PC-9 (cell line): Measurements from ENCODE around the gene CBX7. TPM values are rescaled to one million over a fixed set of nuclear protein-coding genes. Genes with fewer than 3 reads are reported as not detected.

ENCODE experiments used
- BruUV-seq: library from RNA; stranded (reverse); fragments of 400-500 nt; replicated peaks from 2 replicates; lab custom pipeline; 2021; lab: Mats Ljungman, UMichigan
- CTCF ChIA-PET: fragments of 300-600 bp; sonication (Branson Sonifier 250); formaldehyde crosslinking; loops from one replicate; lab custom pipeline; 2022; ENCODE audit warnings: antibody characterized with exemption; lab: Charles Lee
- POLR2A ChIA-PET: fragments of 300-600 bp; sonication (Branson Sonifier 250); formaldehyde crosslinking; loops from one replicate; lab custom pipeline; 2022; ENCODE audit warnings: antibody characterized with exemption; ENCODE audit not compliant: unreplicated experiment; lab: Charles Lee
- DNase-seq, 2 experiments: peaks; one replicate each; pipeline versions ENCODE4 v3.0.0 to v3.0.0-alpha.2; 2015 to 2022; ENCODE audit warnings: mixed read lengths in 1 of 2
- H2AFZ ChIP-seq: fragments of 200-600 bp; sonication (generic); 2 replicates; pipeline ENCODE4 v1.8.1; 2017; ENCODE audit warnings: antibody characterized with exemption
- H3F3A ChIP-seq: fragments of 200-600 bp; sonication (generic); 2 replicates; pipeline ENCODE4 v1.8.1; 2017; ENCODE audit warnings: antibody characterized with exemption, mild to moderate bottlenecking, low read depth; ENCODE audit not compliant: insufficient read depth
- H3K27ac ChIP-seq: fragments of 200-600 bp; sonication (generic); 2 replicates; pipeline ENCODE4 v1.6.1; 2016; ENCODE audit warnings: mixed run types
- H3K27me3 ChIP-seq: fragments of 200-600 bp; sonication (generic); 2 replicates; pipeline ENCODE4 v1.6.1; 2016; ENCODE audit warnings: low read depth, mixed run types; ENCODE audit not compliant: insufficient read depth
- H3K36me3 ChIP-seq: fragments of 200-600 bp; sonication (generic); 2 replicates; pipeline ENCODE4 v1.6.1; 2016; ENCODE audit warnings: low read depth, mixed run types
- H3K4me1 ChIP-seq: fragments of 200-600 bp; sonication (generic); replicated peaks from 2 replicates; pipeline ENCODE4 v1.6.1; 2016; ENCODE audit warnings: mixed run types; ENCODE audit not compliant: insufficient read depth
- H3K4me2 ChIP-seq: fragments of 200-600 bp; sonication (generic); 2 replicates; pipeline ENCODE4 v1.6.1; 2017; ENCODE audit warnings: mixed run types
- H3K4me3 ChIP-seq: fragments of 200-600 bp; sonication (generic); 2 replicates; pipeline ENCODE4 v1.6.1; 2016; ENCODE audit warnings: mixed run types
- H3K79me2 ChIP-seq: fragments of 200-600 bp; sonication (generic); 2 replicates; pipeline ENCODE4 v1.6.1; 2017; ENCODE audit warnings: low read depth, mixed run types
- H3K9me2 ChIP-seq: fragments of 200-600 bp; sonication (generic); 2 replicates; pipeline ENCODE4 v1.8.1; 2017; ENCODE audit warnings: mild to moderate bottlenecking; ENCODE audit not compliant: insufficient read depth
- H3K9me3 ChIP-seq: fragments of 200-600 bp; sonication (generic); 2 replicates; pipeline ENCODE4 v1.8.1; 2016; ENCODE audit warnings: low read depth; ENCODE audit not compliant: insufficient read depth
- H4K20me1 ChIP-seq: fragments of 200-600 bp; sonication (generic); 2 replicates; pipeline ENCODE4 v1.8.1; 2017; ENCODE audit not compliant: insufficient read depth
- CTCF ChIP-seq: fragments of 200-600 bp; sonication (generic); conservative IDR thresholded peaks from 2 replicates; pipeline ENCODE4 v1.6.1; 2017; ENCODE audit warnings: mixed run types, antibody characterized with exemption, mild to moderate bottlenecking, moderate library complexity
- EZH2 ChIP-seq: fragments of 200-600 bp; sonication (generic); IDR thresholded peaks from 2 replicates; pipeline ENCODE4 v1.8.0; 2017; ENCODE audit warnings: antibody characterized with exemption, low read depth
- intact Hi-C: fragments of 100-400 bp; cut with micrococcal nuclease; formaldehyde crosslinking; loops from one replicate; pipeline ENCODE4 v1.10.0; 2022; ENCODE audit not compliant: unreplicated experiment
- total RNA-seq: library from RNA; stranded (reverse); gene quantifications from 2 replicates; pipeline ENCODE4 v1.2.3, GENCODE V29; 2021

CBX7 gene
- total RNA-seq, 1 experiment from 2014 or later, result 29.1 TPM

- Histone ChIP-seq H2AFZ (no peak overlapping the region), H4K20me1 (no peaks in the 10 kb centered on the region), H3F3A (peaks cover 61% of the 10 kb centered on the region), H3K4me3 (peak overlapping the region; percentile 20; the same call in 1 of the 2 replicates), H3K79me2 (no peaks in the 10 kb centered on the region), H3K4me1 (peaks cover 60% of the 10 kb centered on the region), H3K4me2 (peak overlapping the region; percentile 74), H3K9me2 (no peaks in the 10 kb centered on the region), H3K27me3 (no peaks in the 10 kb centered on the region), H3K9me3 (no peaks in the 10 kb centered on the region), H3K36me3 (no peaks in the 10 kb centered on the region), H3K27ac (peak overlapping the region; percentile 72)
- CTCF ChIA-PET, result interaction anchor here (0.5 to 1.8 kb wide), 5 partner anchors 32 to 1155 kb away, joined by 4 to 9 read pairs (median 6); no protein-coding TSS in a partner anchor
- intact Hi-C loops, result loop anchor here (1.0 to 5.0 kb wide), 7 partner anchors 33 to 1173 kb away; partner anchors contain the start of gene ADSL
- DNase-seq, result peak; percentile 92 to 94
- no TSS peak for BruUV-seq
- POLR2A ChIA-PET, result interaction anchor here (0.5 to 1.1 kb wide), 6 partner anchors 31 to 144 kb away, joined by 3 to 6 read pairs (median 4); no protein-coding TSS in a partner anchor
- TF ChIP-seq CTCF, result no peak; the same call in 1 of the 2 replicates
- no peak for TF ChIP-seq EZH2
Observed at GRCh38 chr22:39174498-39175352, 22.2 kb upstream of the CBX7 start.

GRCh38 chr22:39173787-39174497 lies 21.5 kb upstream of the CBX7 start:
- no peak overlapping the region for H2AFZ ChIP-seq
- no peaks in the 10 kb centered on the region for H3K27me3 ChIP-seq
- H3K9me3 ChIP-seq, result no peaks in the 10 kb centered on the region
- H3K36me3 ChIP-seq, result no peaks in the 10 kb centered on the region
- no peaks in the 10 kb centered on the region for H3K9me2 ChIP-seq
- no peaks in the 10 kb centered on the region for H4K20me1 ChIP-seq
- POLR2A ChIA-PET, result interaction anchor here (0.6 to 1.1 kb wide), 4 partner anchors 32 to 145 kb away, joined by 3 to 4 read pairs (median 3); no protein-coding TSS in a partner anchor
- intact Hi-C loops, result loop anchor here (1.0 to 5.0 kb wide), 6 partner anchors 33 to 1173 kb away; partner anchors contain the start of gene ADSL
- peak overlapping the region; percentile 72 for H3K27ac ChIP-seq
- peak overlapping the region; percentile 74 for H3K4me2 ChIP-seq
- H3K79me2 ChIP-seq, result no peaks in the 10 kb centered on the region
- CTCF ChIA-PET, result interaction anchor here (0.5 to 1.2 kb wide), 3 partner anchors 39 to 357 kb away, joined by 4 to 9 read pairs (median 6); no protein-coding TSS in a partner anchor
- no peak for DNase-seq
- H3F3A ChIP-seq, result peaks cover 61% of the 10 kb centered on the region
- H3K4me1 ChIP-seq, result peaks cover 60% of the 10 kb centered on the region
- H3K4me3 ChIP-seq, result peak overlapping the region; percentile 20; the same call in 1 of the 2 replicates
- BruUV-seq, result TSS peak; percentile 77
- TF ChIP-seq CTCF, result no peak
- TF ChIP-seq EZH2, result no peak
